Embryonic facial prominence (tissue), 1 donor: ENCODE measurements around the gene IRX6.

Source experiments
- DNase-seq: peaks from one replicate; pipeline ENCODE4 v3.0.0-alpha.2; 2016; ENCODE audit errors: extremely low spot score

The IRX6 gene

GRCh38 chr16:55323637-55324271, at the start of gene IRX6:
Gene IRX6 (plus strand): TSS chr16:55324203. CDS start chr16:55325092, 889 bp downstream.
- no peak for DNase-seq

GRCh38 chr16:55274391-55274790, 49.6 kb upstream of the IRX6 start:
- no peak for DNase-seq

- no peak for DNase-seq
These were observed 48.8 kb upstream of the IRX6 start for GRCh38 chr16:55275167-55275566.

GRCh38 chr16:55275869-55276268, 48.1 kb upstream of the IRX6 start:
- DNase-seq: no peak

- no peak for DNase-seq
These were observed 46.5 kb upstream of the IRX6 start for GRCh38 chr16:55277536-55277935.

GRCh38 chr16:55279598-55279997, 44.4 kb upstream of the IRX6 start:
- DNase-seq: no peak

GRCh38 chr16:55280587-55280986, 43.4 kb upstream of the IRX6 start:
- no peak for DNase-seq

GRCh38 chr16:55282441-55282840, 41.6 kb upstream of the IRX6 start:
- no peak for DNase-seq

GRCh38 chr16:55283812-55284717, 39.9 kb upstream of the IRX6 start:
- no peak for DNase-seq

- no peak for DNase-seq
These were observed 39.3 kb upstream of the IRX6 start for GRCh38 chr16:55284718-55285099.

- no peak for DNase-seq
These were observed 38.4 kb upstream of the IRX6 start for GRCh38 chr16:55285586-55285985.

GRCh38 chr16:55289353-55289752, 34.6 kb upstream of the IRX6 start:
- DNase-seq: no peak

- DNase-seq: no peak
These were observed 32.2 kb upstream of the IRX6 start for GRCh38 chr16:55291847-55292246.

- DNase-seq: no peak
These were observed 31.5 kb upstream of the IRX6 start for GRCh38 chr16:55292491-55292890.

GRCh38 chr16:55294129-55294528, 29.9 kb upstream of the IRX6 start:
- no peak for DNase-seq

- DNase-seq: no peak
These were observed 29.1 kb upstream of the IRX6 start for GRCh38 chr16:55294931-55295342.

- DNase-seq: no peak
These were observed 26.7 kb upstream of the IRX6 start for GRCh38 chr16:55297062-55297909.

- DNase-seq: no peak
These were observed 26.0 kb upstream of the IRX6 start for GRCh38 chr16:55297910-55298479.

- no peak for DNase-seq
These were observed 22.5 kb upstream of the IRX6 start for GRCh38 chr16:55301385-55302008.

GRCh38 chr16:55302635-55303034, 21.4 kb upstream of the IRX6 start:
- DNase-seq: no peak

- no peak for DNase-seq
These were observed 15.0 kb upstream of the IRX6 start for GRCh38 chr16:55308973-55309372.
